Ovary (tissue), 9 donors: ENCODE results near the gene INS. TPM values are rescaled to one million over a fixed set of nuclear protein-coding genes. Genes with fewer than 3 reads are reported as not detected.
A peak's percentile ranks its signal among the peaks of the same experiment; 100 is the strongest.

Source experiments
- DNase-seq, 5 donors: peaks; one replicate each; pipeline ENCODE4 v3.0.0-alpha.2; 2019 to 2020
- H3K27ac ChIP-seq, 2 donors: fragments of 200-600 bp; one replicate each; pipeline versions ENCODE4 v1.5.1 to v1.8.0; 2019 to 2022
- H3K27me3 ChIP-seq: fragments of 200-600 bp; one replicate; pipeline ENCODE4 v1.8.0; 2022
- H3K36me3 ChIP-seq: fragments of 200-600 bp; sonication (generic); one replicate; pipeline ENCODE4 v1.5.1; 2019
- H3K4me1 ChIP-seq: one replicate; pipeline ENCODE4 v1.8.1; 2013; ENCODE audit warnings: mild to moderate bottlenecking, moderate library complexity; ENCODE audit not compliant: insufficient read depth
- H3K4me3 ChIP-seq: fragments of 200-600 bp; sonication (generic); one replicate; pipeline ENCODE4 v1.5.1; 2017
- H3K9me3 ChIP-seq, 2 donors: fragments of 200-600 bp in 1 of 2; sonication (generic) in 1 of 2; one replicate each; pipeline versions ENCODE4 v1.5.1 to v1.8.1; 2013 to 2019; ENCODE audit warnings: mild to moderate bottlenecking in 1 of 2, moderate library complexity in 1 of 2
- CTCF ChIP-seq, 3 donors: fragments of 450-650 bp in 2 of 3; fragments of 200-600 bp in 1 of 3; IDR thresholded peaks; one replicate each; pipeline versions ENCODE4 v1.5.1 to v1.8.0; 2016 to 2022; ENCODE audit warnings: antibody characterized with exemption in 3 of 3, mild to moderate bottlenecking in 1 of 3
- EP300 ChIP-seq: sonication (generic); formaldehyde crosslinking; IDR thresholded peaks from one replicate; pipeline ENCODE4 v1.6.1; 2017; ENCODE audit warnings: antibody characterized with exemption
- POLR2A ChIP-seq: fragments of 450-650 bp; IDR thresholded peaks from one replicate; pipeline ENCODE4 v1.6.1; 2017; ENCODE audit warnings: antibody characterized with exemption, mild to moderate bottlenecking, moderate library complexity
- WGBS, 3 donors: extraction: QIAGEN DNeasy Blood & Tissue Kit in 1 of 3; methylation state at CpG; one replicate each; pipeline versions ENCODE4 v1.1.5 to v1.1.7; 2013 to 2017; 5-methylcytosine and 5-hydroxymethylcytosine counted together
- intact Hi-C, 4 donors: fragments of 100-400 bp; cut with DNase I; formaldehyde crosslinking; loops; one replicate each; pipeline versions ENCODE4 v1.11.0 to v1.15.1; 2022 to 2023
- polyA plus RNA-seq, 2 donors: library from polyadenylated mRNA; stranded (reverse); fragments of 200-250 nt in 1 of 2; fragments of 350-450 nt in 1 of 2; fragmentation: Illumina TruSeq in 1 of 2; extraction: RNeasy Lipid Tissue Mini Kit (QIAGEN cat#74804) in 1 of 2; gene quantifications; one replicate each; pipeline ENCODE4 v1.2.3, GENCODE V29; 2013 to 2014
- total RNA-seq, 7 donors: library from RNA; depleted of rRNA in 2 of 7; stranded (reverse); fragments of >200 nt in 2 of 7; fragmentation: NEBNext Ultra II Directional in 3 of 7; extraction: Animal tissue kit (Norgen Biotek cat#: 25700) in 3 of 7; gene quantifications; one replicate each; pipeline versions ENCODE4 v1.1.0 to v1.2.4, GENCODE V29; 2016 to 2023
- donor health status: DM: no; HTN: no; CAD: no; lungs with moderate emphysema.
- donor health status: DM: no; HTN: no; CAD: no.
- donor health status: Bipolar disorder and iron deficiency.
- donor health status: DM: yes; HTN: yes; CAD: no.
- donor health status: DM: no; HTN: no; CAD: no.
- donor health status: DM: yes; HTN: yes; CAD: no.

The INS gene
- total and polyA plus RNA-seq, 9 donors = 0.89 to 1.4 TPM; not detected in 7

GRCh38 chr11:2208691-2209369, 47.8 kb upstream of the INS start:
- no peak for TF ChIP-seq EP300
- no peak for TF ChIP-seq CTCF (IDR thresholded peaks at IDR 0.05)
- TF ChIP-seq POLR2A = no peak
- intact Hi-C loops = loop anchor here in 1 of 4 donors (10.0 kb wide), 1 partner anchor 706 kb away; no protein-coding TSS in a partner anchor
- Histone ChIP-seq H3K27me3 (no peaks in the 10 kb centered on the region), H3K36me3 (no peaks in the 10 kb centered on the region), H3K27ac (no peak overlapping the region), H3K9me3 (no peaks in the 10 kb centered on the region), H3K4me3 (no peak overlapping the region), H3K4me1 (no peaks in the 10 kb centered on the region)
- peak in 4 of 5 donors; percentile 7 to 34 (median 16) for DNase-seq
- 68 to 77% (median 70%) methylated on average over 24 of the region's 24 CpGs for WGBS, 3 donors

GRCh38 chr11:2207773-2208621, 47.0 kb upstream of the INS start:
- no peak for TF ChIP-seq POLR2A
- TF ChIP-seq EP300 = no peak
- TF ChIP-seq CTCF (IDR thresholded peaks at IDR 0.05) = no peak
- Histone ChIP-seq H3K27ac (no peak overlapping the region), H3K36me3 (no peaks in the 10 kb centered on the region), H3K4me1 (no peaks in the 10 kb centered on the region), H3K9me3 (no peaks in the 10 kb centered on the region), H3K4me3 (no peak overlapping the region), H3K27me3 (no peaks in the 10 kb centered on the region)
- peak in 3 of 5 donors; percentile 4 to 5 (median 5) for DNase-seq
- intact Hi-C loops = loop anchor here in 1 of 4 donors (10.0 kb wide), 1 partner anchor 707 kb away; no protein-coding TSS in a partner anchor
- WGBS, 3 donors = 69 to 85% (median 79%) methylated on average over 24 of the region's 24 CpGs

GRCh38 chr11:2207212-2207611, 46.2 kb upstream of the INS start:
- TF ChIP-seq EP300 (no peak), POLR2A (no peak), CTCF (IDR thresholded peaks at IDR 0.05) (no peak)
- H3K36me3 ChIP-seq = no peaks in the 10 kb centered on the region

GRCh38 chr11:2205981-2206690, 45.1 kb upstream of the INS start:
- peak in 3 of 5 donors; percentile 3 to 4 (median 3) for DNase-seq
- 74 to 81% (median 80%) methylated on average over 12 of the region's 12 CpGs for WGBS, 3 donors
- H3K27ac ChIP-seq = no peak overlapping the region
- no peaks in the 10 kb centered on the region for H3K4me1 ChIP-seq
- no peaks in the 10 kb centered on the region for H3K27me3 ChIP-seq
- H3K36me3 ChIP-seq = no peaks in the 10 kb centered on the region
- no peak for TF ChIP-seq CTCF (IDR thresholded peaks at IDR 0.05)
- no peak for TF ChIP-seq POLR2A
- TF ChIP-seq EP300 = no peak
- no peak overlapping the region for H3K4me3 ChIP-seq
- intact Hi-C loops = loop anchor here in 1 of 4 donors (10.0 kb wide), 1 partner anchor 709 kb away; no protein-coding TSS in a partner anchor
- H3K9me3 ChIP-seq = no peaks in the 10 kb centered on the region

More at GRCh38 chr11:2207212-2207611, 46.2 kb upstream of the INS start:
- no peaks in the 10 kb centered on the region for H3K27me3 ChIP-seq
- no peaks in the 10 kb centered on the region for H3K9me3 ChIP-seq
- no peak overlapping the region for H3K4me3 ChIP-seq
- 86 to 87% (median 86%) methylated on average over 11 of the region's 11 CpGs for WGBS, 3 donors
- H3K27ac ChIP-seq = no peak overlapping the region
- peak in 3 of 5 donors; percentile 1 to 5 (median 4) for DNase-seq
- intact Hi-C loops = loop anchor here in 1 of 4 donors (10.0 kb wide), 1 partner anchor 708 kb away; no protein-coding TSS in a partner anchor
- H3K4me1 ChIP-seq = no peaks in the 10 kb centered on the region
